ENCODE measurements around the gene RUVBL1.

The RUVBL1 gene

DNA sequence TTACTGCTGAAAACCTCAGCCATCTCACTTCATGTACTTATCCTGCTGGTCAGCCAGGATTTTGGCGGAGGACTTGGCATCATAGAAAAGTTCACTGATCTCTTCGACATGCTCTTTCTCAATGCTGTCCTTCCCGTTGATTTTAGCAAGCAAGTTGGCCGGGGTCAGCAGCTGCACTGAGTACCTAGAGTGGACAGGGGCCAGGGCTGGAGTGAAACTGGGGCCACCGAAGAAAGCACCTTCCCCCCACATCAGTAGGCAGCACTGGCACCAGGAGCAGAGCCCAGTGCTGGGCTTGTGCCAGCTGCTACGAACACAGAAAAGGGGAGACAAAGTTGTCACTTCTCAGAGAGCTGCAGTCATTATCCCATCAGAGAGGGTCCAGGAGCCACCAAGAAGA lies 42.4 kb downstream of the RUVBL1 start:
- FAIRE-seq: no peak

DNA sequence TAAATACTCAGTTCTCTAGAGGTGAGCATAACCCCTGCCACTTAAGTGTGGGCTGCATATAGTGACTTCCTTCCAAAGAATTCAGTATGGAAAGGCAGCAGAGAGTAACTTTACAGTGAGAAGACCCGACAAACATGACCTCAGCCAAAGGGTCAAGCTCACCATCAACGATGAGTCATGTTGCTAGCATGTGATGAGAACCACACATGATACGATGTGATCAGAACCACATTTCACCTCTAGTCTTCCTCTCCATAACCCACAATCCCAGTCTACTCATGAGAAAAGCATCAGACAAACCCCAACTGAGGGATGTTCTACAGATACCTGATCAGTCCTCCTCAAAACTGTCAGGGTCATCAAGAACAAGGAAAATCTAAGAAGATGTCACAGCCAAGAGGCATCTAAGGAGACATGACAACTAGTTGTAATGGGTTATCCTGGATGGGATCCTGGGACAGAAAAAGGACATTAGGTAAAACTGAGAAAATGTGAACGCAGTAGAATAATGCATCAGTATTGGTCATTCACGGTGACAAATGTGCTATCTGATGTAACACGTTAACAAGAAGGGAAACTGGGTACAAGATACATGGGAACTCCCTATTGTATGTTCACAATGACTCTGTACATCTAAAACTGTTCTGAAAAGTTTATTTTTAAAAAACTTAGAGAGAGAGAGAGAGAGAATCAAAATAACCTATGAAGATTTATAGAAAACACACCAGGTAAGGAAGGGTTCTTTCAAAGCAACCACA lies 43.1 kb downstream of the RUVBL1 start:
- no peak for FAIRE-seq

- FAIRE-seq: no peak
Measured at GRCh38 chr3:128079823-128080222, 43.8 kb downstream of the RUVBL1 start.

GRCh38 chr3:128078875-128079274 lies 44.7 kb downstream of the RUVBL1 start:
- FAIRE-seq: no peak

DNA sequence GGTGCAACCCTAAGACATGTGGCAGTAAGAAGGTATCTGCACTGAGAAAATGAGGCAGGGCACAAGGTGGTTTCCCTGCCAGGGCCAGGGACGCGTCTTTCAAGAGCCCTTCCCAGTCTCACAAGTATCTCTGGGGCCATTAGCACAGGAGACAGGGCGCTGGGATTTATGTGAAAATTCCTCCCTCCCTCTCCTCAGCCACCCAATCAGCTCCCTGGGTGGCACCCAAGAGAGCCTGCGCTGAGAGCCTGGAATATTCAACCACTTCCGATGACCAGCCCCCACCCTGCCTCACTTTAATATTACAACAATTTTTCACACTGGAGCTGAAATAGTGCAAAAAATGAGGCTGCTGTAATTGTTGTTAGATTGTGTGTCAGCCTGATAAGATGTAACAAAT lies 45.3 kb downstream of the RUVBL1 start:
- no peak for FAIRE-seq

- FAIRE-seq: no peak
Measured at GRCh38 chr3:128077665-128078064, 45.9 kb downstream of the RUVBL1 start.

- FAIRE-seq: no peak
Measured at GRCh38 chr3:128077202-128077624, 46.4 kb downstream of the RUVBL1 start.

DNA sequence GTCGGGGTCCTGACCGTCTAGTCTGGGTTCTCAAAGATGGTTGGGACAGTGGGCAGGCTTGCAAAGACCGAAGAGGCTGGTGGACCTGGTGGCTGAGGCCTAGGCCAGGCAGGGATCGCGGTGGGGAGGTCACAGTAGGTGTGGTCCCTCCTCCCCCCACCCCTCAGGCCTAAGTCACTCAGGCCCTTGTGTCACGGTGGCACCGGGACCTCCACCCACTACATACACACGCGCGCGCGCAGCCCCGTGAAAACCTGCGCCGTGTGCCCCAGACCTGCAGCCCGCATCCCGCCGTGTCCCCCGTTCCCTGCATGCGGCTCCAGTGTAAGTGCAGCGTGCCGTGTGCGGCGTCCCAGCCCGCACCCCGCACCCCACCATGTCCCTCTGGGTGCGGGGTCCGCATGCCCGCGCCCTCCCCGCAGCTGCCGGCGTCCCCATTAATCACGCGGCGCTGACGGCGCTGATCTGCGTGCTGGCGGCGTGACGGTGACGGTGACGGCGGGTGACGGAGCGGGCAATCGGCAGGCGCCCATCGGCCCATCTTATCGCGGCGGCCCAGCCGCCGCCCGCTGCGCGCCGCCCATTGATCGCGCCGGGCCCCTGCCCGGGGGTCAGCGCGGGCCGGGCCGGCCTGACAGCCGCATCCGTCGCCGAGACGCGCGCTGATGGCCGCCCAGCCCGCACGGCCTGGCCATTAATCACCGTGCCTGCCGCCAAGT lies 47.0 kb downstream of the RUVBL1 start:
- FAIRE-seq: no peak

DNA sequence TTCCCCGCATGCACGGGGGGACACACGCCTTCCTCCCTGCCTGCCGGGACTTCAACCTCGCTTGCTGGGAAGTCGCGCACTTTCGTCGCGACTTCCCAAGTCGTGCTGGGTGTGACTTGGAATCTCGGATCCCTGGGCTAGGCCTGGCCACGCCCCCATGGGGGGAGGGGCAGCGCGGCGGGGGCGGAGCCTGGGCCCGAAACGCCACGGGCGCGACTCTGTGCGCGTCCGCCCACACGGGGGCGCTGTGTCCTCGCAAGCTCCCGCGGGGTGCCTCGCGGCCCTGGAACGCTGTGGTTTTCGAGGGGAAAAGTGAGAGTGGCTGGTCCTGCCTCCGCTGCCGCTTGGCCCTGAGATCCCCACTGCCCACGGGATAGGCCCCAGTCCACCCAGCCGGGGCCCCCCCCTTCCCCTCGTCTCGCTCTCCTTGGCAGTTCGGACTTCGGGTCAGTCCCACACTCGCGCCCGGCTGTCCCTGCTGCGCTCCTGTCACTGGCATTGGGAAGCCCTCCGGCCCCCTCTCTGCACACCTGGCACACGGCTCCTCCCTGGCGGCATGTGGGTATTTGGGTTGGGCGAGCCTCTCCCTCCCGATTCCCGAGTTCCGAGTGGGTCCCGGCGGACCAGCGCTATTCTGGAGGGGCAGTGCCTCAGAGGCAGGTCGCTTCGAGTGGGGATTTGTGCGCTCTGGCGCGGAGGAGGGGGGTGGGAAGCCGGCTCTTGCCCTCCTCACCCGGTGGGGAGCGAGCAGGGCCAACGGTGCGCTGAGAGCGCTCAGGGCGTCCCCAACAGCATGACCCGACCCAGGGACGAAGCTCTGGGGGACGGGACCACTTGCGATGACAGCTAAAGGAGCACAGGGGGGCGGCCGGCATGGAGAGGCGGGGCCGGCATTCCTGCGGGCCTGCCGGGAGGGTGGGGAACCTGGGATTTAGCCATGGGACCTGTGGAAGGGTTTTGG lies 47.8 kb downstream of the RUVBL1 start:
- FAIRE-seq: no peak

- no peak for FAIRE-seq
Measured at GRCh38 chr3:128074851-128075521, 48.6 kb downstream of the RUVBL1 start.

DNA sequence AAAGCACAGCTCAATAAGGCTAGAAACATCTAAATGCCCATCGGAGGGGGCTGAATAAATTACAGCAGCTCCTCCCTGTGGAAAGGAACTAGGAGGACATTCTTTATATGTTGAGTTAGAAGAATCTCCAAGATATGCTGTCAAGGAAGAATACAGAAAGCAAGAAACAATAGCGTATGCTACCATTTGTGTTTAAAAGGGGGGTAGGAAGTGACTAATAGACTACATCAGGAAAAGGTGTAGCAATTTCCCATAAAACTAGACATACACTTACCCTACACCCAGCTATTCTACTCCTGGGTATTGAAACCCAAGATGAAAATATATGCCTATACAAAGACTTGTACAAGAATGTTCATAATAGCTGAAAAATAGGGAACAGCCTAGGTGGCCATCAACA lies 49.8 kb downstream of the RUVBL1 start:
- FAIRE-seq: no peak

DNA sequence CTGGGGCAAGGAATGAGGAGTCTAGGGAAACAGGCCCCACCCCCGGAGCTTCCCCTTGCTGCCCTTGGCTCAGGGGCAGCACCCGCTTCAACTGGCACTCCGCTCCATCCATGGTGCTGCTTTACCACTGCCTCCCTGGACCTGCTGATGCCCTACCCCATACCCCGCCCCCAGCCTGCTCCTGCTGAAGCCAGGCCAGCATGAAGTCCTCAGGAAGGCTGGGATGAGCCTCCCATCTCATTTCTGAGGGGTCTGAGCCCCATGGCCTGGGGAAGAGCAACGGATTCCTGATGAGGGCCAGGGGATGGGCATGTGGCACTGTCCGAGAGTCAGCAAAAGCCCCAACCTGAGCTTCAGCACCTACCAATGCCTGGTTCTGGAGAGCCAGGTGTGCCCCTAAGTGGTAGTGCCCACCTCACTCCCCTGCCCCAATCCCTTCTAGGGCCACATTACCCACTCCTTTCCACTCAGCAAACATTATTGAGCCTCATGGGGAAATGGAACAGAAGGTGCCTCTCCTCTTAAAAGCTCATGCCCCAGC lies 50.4 kb downstream of the RUVBL1 start:
- FAIRE-seq: no peak

DNA sequence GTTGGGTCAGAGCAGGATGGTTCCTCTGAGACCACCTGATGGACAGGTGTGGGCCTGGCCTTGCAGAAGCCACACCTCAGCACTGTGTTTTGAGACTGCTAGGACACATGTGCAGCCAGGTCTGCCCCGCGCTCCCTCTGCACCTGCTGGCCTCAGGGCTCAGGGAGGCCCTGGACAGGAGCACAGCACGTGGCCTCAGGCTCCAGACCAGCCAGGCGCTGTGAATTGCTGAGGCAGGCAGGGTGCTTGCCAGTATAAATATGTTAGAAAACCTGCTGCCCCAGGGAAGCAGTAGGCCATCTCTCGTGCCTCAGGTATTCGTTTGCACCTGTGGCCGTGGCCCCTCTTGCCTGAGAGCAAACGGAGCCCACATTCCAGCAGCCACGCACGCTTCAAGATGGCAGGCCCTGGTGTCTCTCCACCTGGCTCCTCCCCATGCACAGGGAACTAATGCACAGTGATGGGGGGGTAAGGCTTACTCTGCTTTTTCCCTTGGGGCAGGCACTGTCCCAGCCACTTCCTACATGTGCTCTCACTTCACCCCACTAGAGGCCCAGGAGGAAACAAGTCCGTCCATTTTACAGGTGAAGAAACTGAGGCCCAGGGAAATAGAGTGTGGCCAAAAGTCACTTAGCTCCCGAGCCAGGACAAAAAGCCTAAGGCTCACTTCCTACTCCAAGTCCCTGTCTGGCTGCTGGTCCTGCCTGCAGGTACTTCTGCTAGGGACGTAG lies 51.0 kb downstream of the RUVBL1 start:
- FAIRE-seq: no peak

GRCh38 chr3:128071771-128072453 lies 51.7 kb downstream of the RUVBL1 start:
- no peak for FAIRE-seq

GRCh38 chr3:128070898-128071591 lies 52.6 kb downstream of the RUVBL1 start:
- FAIRE-seq: no peak

DNA sequence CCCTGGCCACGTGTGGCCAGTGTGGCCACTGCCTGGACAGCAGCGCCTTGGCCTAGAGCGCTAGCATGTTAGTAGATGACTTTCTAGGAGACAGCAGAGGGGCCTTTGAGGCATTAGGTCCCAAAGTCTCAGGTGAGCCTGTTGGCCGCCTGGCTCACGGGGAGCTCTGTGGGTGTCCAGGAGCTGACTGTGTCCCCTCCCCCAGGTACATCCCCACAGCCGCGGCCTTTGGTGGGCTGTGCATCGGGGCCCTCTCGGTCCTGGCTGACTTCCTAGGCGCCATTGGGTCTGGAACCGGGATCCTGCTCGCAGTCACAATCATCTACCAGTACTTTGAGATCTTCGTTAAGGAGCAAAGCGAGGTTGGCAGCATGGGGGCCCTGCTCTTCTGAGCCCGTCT lies 54.3 kb downstream of the RUVBL1 start:
- no peak for FAIRE-seq

DNA sequence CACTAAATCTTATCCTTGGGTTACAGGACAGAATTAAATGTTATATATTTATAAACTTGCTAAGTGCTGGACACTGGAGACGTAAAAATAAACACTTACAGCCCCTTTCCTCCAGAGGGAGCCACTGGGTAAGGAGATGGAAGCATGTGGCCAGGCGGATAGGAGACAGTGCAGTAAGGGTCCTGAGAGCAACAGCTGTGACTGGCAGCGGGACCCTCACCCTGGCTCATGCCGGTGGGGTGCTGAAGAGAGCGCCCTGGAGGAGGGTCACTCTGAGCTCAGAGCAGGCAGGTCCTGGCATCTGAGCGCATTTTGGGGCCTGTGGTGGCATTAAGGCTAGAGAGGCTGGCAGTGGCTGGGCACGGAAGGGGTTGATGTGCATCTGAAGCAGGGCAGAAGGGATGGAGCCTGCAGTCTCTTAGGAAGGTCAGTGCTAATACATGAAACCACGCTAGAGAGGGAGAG lies 55.4 kb downstream of the RUVBL1 start:
- FAIRE-seq: no peak

DNA sequence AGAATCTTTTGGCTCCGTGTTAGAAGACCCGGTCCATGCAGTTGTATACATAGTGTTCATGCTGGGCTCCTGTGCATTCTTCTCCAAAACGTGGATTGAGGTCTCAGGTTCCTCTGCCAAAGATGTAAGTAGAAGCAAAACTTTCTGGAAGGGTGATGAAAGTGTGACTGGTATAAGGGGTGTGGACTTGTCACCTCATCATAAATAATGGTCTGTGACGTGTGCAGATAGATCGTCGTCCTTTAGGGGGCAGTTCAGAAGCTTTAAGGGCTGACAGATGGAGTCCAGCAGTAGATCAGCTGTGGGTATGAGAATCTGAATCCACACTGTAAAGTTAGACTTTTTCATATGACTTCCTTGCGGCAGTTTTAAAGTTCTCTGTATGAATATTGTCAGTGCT lies 56.1 kb downstream of the RUVBL1 start:
- FAIRE-seq: no peak

- FAIRE-seq: no peak
Measured at GRCh38 chr3:128066676-128067075, 56.9 kb downstream of the RUVBL1 start.

GRCh38 chr3:128066114-128066513 lies 57.5 kb downstream of the RUVBL1 start:
- no peak for FAIRE-seq
